ENCODE results near the gene CLEC16A. TPM values are rescaled to one million over a fixed set of nuclear protein-coding genes. Genes with fewer than 3 reads are reported as not detected.
A peak's percentile ranks its signal among the peaks of the same experiment; 100 is the strongest.

CLEC16A gene
- total and polyA plus RNA-seq, 9 of the 15 experiments (the other 6 are each of a cell fraction or from before 2014, with no cell fraction given): 1.00 to 22.3 (median 10.0) TPM

- no peaks in the 10 kb centered on the region for H3K9me3 ChIP-seq (replicated peaks; ENCODE audit: control insufficient read depth, insufficient read depth, low read depth, low read length)
- H3K27ac ChIP-seq (ENCODE audit: extremely low read depth, low read depth, low read length): no peak overlapping the region
- peaks cover 0 to 5% of the 10 kb centered on the region in 2 experiments; a peak in 1 of 5 replicates for H3K4me1 ChIP-seq (replicated peaks in 1 of 2; ENCODE audit: control insufficient read depth in 2 of 2, insufficient read depth in 2 of 2, low read length in 2 of 2)
- no peak overlapping the region for H3K4me2 ChIP-seq (ENCODE audit: insufficient read depth, low read length)
- DNase-seq (ENCODE audit: extremely low read depth in 1 of 4, low spot score in 3 of 4) (no peak), ATAC-seq (no peak), FAIRE-seq (no peak)
- no peak overlapping the region for H3K4me3 ChIP-seq
- POLR2A ChIA-PET: interaction anchor here (0.6 to 1.9 kb wide), 3 partner anchors 9 to 29 kb away, joined by 3 to 10 read pairs (median 5); no protein-coding TSS in a partner anchor
- no peaks in the 10 kb centered on the region for H3K9me1 ChIP-seq (ENCODE audit: control insufficient read depth, insufficient read depth, low read length)
- H3K9ac ChIP-seq (ENCODE audit: insufficient read depth in 1 of 2, low read depth in 2 of 2, low read length in 2 of 2): peak overlapping the region in 1 of 2 experiments; percentile 48; a peak in 2 of 4 replicates
- intact Hi-C loops (cut with micrococcal nuclease) (no loop called here), in situ Hi-C loops (cut with MboI) (no loop called here)
- no peaks in the 10 kb centered on the region for H4K20me1 ChIP-seq (replicated peaks; ENCODE audit: control insufficient read depth, insufficient read depth, low read length)
- no peaks in the 10 kb centered on the region for H3K79me2 ChIP-seq (ENCODE audit: control insufficient read depth, insufficient read depth, low read length)
- WGBS (ENCODE audit: insufficient coverage, low coverage, missing lambda C conversion rate): 65% methylated on average over 23 of the region's 23 CpGs
- no peak overlapping the region for H2AFZ ChIP-seq (ENCODE audit: low read depth, low read length)
- no peaks in the 10 kb centered on the region for H3K36me3 ChIP-seq (ENCODE audit: control insufficient read depth, insufficient read depth, low read length)
- CTCF ChIA-PET (ENCODE audit: low intra/inter-chr PET ratio): no interaction called here
- TF ChIP-seq MGA (IDR thresholded peaks at IDR 0.05) (no peak), MYBL2 (IDR thresholded peaks at IDR 0.05; ENCODE audit: low read depth) (no peak), MYBL2 (CRISPR knock-in tag; IDR thresholded peaks at IDR 0.05; ENCODE audit: borderline replicate concordance) (no peak)
- BruUV-seq (replicated peaks): no TSS peak
- no peaks in the 10 kb centered on the region; a peak in 1 of 5 replicates for H3K27me3 ChIP-seq (ENCODE audit: control insufficient read depth in 2 of 2, insufficient read depth in 2 of 2, low read length in 2 of 2)
Measured at GRCh38 chr16:11188801-11189740, 244.7 kb downstream of the CLEC16A start.

All from K562 (cell line).